ENCODE results near the gene NACC2. TPM values are rescaled to one million over a fixed set of nuclear protein-coding genes. Genes with fewer than 3 reads are reported as not detected.

Gene NACC2
- total and polyA plus RNA-seq, 2 experiments from 2014 or later: 3.8 to 20.8 TPM

- 0 out of 2 replicates have a peak, but pooled peaks cover 9% of the 10 kb centered on the region for H3F3A ChIP-seq (replicated peaks; ENCODE audit: low read depth)
- H3K4me3 ChIP-seq: no peak overlapping the region
- H3K79me2 ChIP-seq (replicated peaks; ENCODE audit: insufficient read depth): peaks cover 57% of the 10 kb centered on the region
- no peaks in the 10 kb centered on the region for H3K9me2 ChIP-seq (ENCODE audit: insufficient read depth)
- Mint-ChIP-seq H3K4me1 (peaks cover 20% of the 10 kb centered on the region), H3K27me3 (ENCODE audit: insufficient read depth, low read depth, poor library complexity) (peaks cover 8% of the 10 kb centered on the region), H3K4me3 (no peak overlapping the region), H3K36me3 (ENCODE audit: low read depth) (peaks cover 14% of the 10 kb centered on the region), H3K27ac (0 out of 2 replicates have a peak overlapping the region, but pooled peaks have one; percentile 52), H3K9me3 (no peaks in the 10 kb centered on the region)
- H3K4me2 ChIP-seq: no peak overlapping the region
- H3K36me3 ChIP-seq (ENCODE audit: insufficient read depth): peaks cover 13% of the 10 kb centered on the region
- TF ChIP-seq NANOG (IDR thresholded peaks at IDR 0.05; ENCODE audit: borderline replicate concordance): no peak
- no peak for TF ChIP-seq EZH2 (IDR thresholded peaks at IDR 0.05; ENCODE audit: low read depth, unreplicated experiment)
- no peak for DNase-seq (ENCODE audit: low spot score)
- H4K20me1 ChIP-seq (replicated peaks; ENCODE audit: insufficient read depth): peaks cover 20% of the 10 kb centered on the region
- H3K4me1 ChIP-seq (ENCODE audit: insufficient read depth): peaks cover 7% of the 10 kb centered on the region; the same call in 1 of the 2 replicates
- no peak overlapping the region for H3K27ac ChIP-seq (ENCODE audit: low read depth)
- H3K27me3 ChIP-seq (ENCODE audit: insufficient read depth): no peaks in the 10 kb centered on the region
- ATAC-seq: no peak
- no peak overlapping the region for H2AFZ ChIP-seq
Measured at GRCh38 chr9:135957431-135957830, 137.7 kb downstream of the NACC2 start.

- TF ChIP-seq CREB1 (CRISPR knock-in tag; IDR thresholded peaks at IDR 0.05; ENCODE audit: low read depth) (no peak), NANOG (IDR thresholded peaks at IDR 0.05; ENCODE audit: borderline replicate concordance) (no peak), JUNB (IDR thresholded peaks at IDR 0.05; ENCODE audit: unreplicated experiment) (no peak), ZNF114 (CRISPR knock-in tag; IDR thresholded peaks at IDR 0.05) (no peak), POLR2AphosphoS5 (IDR thresholded peaks at IDR 0.05; ENCODE audit: low read depth) (no peak)
- TF ChIP-seq, protein P1, sequence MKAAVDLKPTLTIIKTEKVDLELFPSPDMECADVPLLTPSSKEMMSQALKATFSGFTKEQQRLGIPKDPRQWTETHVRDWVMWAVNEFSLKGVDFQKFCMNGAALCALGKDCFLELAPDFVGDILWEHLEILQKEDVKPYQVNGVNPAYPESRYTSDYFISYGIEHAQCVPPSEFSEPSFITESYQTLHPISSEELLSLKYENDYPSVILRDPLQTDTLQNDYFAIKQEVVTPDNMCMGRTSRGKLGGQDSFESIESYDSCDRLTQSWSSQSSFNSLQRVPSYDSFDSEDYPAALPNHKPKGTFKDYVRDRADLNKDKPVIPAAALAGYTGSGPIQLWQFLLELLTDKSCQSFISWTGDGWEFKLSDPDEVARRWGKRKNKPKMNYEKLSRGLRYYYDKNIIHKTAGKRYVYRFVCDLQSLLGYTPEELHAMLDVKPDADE (IDR thresholded peaks at IDR 0.05): no peak
- Histone ChIP-seq H3K27me3 (ENCODE audit: insufficient read depth) (no peaks in the 10 kb centered on the region), H3K4me1 (ENCODE audit: insufficient read depth) (peaks cover 7% of the 10 kb centered on the region; the same call in 1 of the 2 replicates), H3K36me3 (ENCODE audit: insufficient read depth) (peaks cover 13% of the 10 kb centered on the region), H3K4me2 (no peak overlapping the region), H3K79me2 (replicated peaks; ENCODE audit: insufficient read depth) (peaks cover 57% of the 10 kb centered on the region), H4K20me1 (replicated peaks; ENCODE audit: insufficient read depth) (peaks cover 23% of the 10 kb centered on the region), H3K27ac (ENCODE audit: low read depth) (no peak overlapping the region), H2AFZ (no peak overlapping the region), H3F3A (replicated peaks; ENCODE audit: low read depth) (0 out of 2 replicates have a peak, but pooled peaks cover 9% of the 10 kb centered on the region), H3K4me3 (no peak overlapping the region), H3K9me2 (ENCODE audit: insufficient read depth) (no peaks in the 10 kb centered on the region)
- Mint-ChIP-seq H3K4me3 (no peak overlapping the region), H3K9me3 (no peaks in the 10 kb centered on the region), H3K27ac (no peak overlapping the region), H3K36me3 (ENCODE audit: low read depth) (peaks cover 21% of the 10 kb centered on the region), H3K27me3 (ENCODE audit: insufficient read depth, low read depth, poor library complexity) (peaks cover 8% of the 10 kb centered on the region), H3K4me1 (peaks cover 14% of the 10 kb centered on the region)
- ATAC-seq (no peak), DNase-seq (ENCODE audit: low spot score) (no peak)
Measured at GRCh38 chr9:135956802-135957174, 138.3 kb downstream of the NACC2 start.

Other genes starting within 250 kb of the NACC2 start
- gene CAMSAP1, start 187.7 kb downstream of the NACC2 start, total RNA-seq (2014; rRNA removed; shearing (Covaris generic)): 57.6 and 75.4 TPM in 2 replicates
- 6.9 and 8.2 TPM in 2 replicates for gene CAMSAP1, start 187.7 kb downstream of the NACC2 start, polyA plus RNA-seq (2016; fragmentation: Nextera tagmentation; extraction: Ambion mirVana)
- 86.6 and 95.7 TPM in 2 replicates for gene UBAC1, start 133.9 kb downstream of the NACC2 start, total RNA-seq (2014; rRNA removed; shearing (Covaris generic))
- gene UBAC1, start 133.9 kb downstream of the NACC2 start, polyA plus RNA-seq (2016; fragmentation: Nextera tagmentation; extraction: Ambion mirVana): 63.2 and 71.6 TPM in 2 replicates
- 32.6 and 39.2 TPM in 2 replicates for gene TMEM250, start 23.6 kb upstream of the NACC2 start, total RNA-seq (2014; rRNA removed; shearing (Covaris generic))
- 11.8 and 12.2 TPM in 2 replicates for gene TMEM250, start 23.6 kb upstream of the NACC2 start, polyA plus RNA-seq (2016; fragmentation: Nextera tagmentation; extraction: Ambion mirVana)
- gene LHX3, start 109.8 kb upstream of the NACC2 start, total RNA-seq (2014; rRNA removed; shearing (Covaris generic)): not detected in 2 replicates
- gene LHX3, start 109.8 kb upstream of the NACC2 start, polyA plus RNA-seq (2016; fragmentation: Nextera tagmentation; extraction: Ambion mirVana): 0.08 TPM in 1 of 2 replicates, not detected in the other
- gene QSOX2, start 150.5 kb upstream of the NACC2 start, total RNA-seq (2014; rRNA removed; shearing (Covaris generic)): 25.5 and 29.2 TPM in 2 replicates
- gene QSOX2, start 150.5 kb upstream of the NACC2 start, polyA plus RNA-seq (2016; fragmentation: Nextera tagmentation; extraction: Ambion mirVana): 9.2 and 10.5 TPM in 2 replicates
- 0.14 TPM in 1 of 2 replicates, not detected in the other for gene CCDC187, start 208.8 kb upstream of the NACC2 start, total RNA-seq (2014; rRNA removed; shearing (Covaris generic))
- gene CCDC187, start 208.8 kb upstream of the NACC2 start, polyA plus RNA-seq (2016; fragmentation: Nextera tagmentation; extraction: Ambion mirVana): not detected in 2 replicates
- gene GPSM1, start 232.2 kb upstream of the NACC2 start, total RNA-seq (2014; rRNA removed; shearing (Covaris generic)): 21.3 and 23.2 TPM in 2 replicates
- gene GPSM1, start 232.2 kb upstream of the NACC2 start, polyA plus RNA-seq (2016; fragmentation: Nextera tagmentation; extraction: Ambion mirVana): 4.8 and 5.6 TPM in 2 replicates